Measurements from ENCODE around the gene TP63.

DNA sequence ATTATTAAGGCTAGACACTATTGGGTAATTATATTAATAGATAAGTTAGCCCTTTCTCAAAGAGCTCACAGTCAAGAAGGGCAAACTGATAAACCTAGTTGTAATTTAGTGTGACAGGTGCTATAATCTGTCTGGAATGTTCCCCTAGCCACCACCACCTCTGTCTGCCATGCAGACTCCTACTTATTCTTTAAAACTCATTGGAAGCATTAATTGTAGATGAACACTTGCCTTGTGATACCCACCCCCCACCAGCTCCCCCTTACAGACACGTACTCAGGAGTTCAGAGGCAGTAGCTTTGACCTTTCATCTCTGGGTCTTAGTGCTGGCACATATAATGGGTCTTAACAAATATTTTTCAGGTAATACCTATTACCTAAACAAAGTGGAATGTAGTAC lies 195.9 kb downstream of the TP63 start:
- TF ChIP-seq, protein P1, sequence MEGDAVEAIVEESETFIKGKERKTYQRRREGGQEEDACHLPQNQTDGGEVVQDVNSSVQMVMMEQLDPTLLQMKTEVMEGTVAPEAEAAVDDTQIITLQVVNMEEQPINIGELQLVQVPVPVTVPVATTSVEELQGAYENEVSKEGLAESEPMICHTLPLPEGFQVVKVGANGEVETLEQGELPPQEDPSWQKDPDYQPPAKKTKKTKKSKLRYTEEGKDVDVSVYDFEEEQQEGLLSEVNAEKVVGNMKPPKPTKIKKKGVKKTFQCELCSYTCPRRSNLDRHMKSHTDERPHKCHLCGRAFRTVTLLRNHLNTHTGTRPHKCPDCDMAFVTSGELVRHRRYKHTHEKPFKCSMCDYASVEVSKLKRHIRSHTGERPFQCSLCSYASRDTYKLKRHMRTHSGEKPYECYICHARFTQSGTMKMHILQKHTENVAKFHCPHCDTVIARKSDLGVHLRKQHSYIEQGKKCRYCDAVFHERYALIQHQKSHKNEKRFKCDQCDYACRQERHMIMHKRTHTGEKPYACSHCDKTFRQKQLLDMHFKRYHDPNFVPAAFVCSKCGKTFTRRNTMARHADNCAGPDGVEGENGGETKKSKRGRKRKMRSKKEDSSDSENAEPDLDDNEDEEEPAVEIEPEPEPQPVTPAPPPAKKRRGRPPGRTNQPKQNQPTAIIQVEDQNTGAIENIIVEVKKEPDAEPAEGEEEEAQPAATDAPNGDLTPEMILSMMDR (IDR thresholded peaks at IDR 0.05): no peak
- TF ChIP-seq ZFX (IDR thresholded peaks at IDR 0.05; ENCODE audit: borderline replicate concordance): no peak
